PFSK-1 (cell line): Measurements from ENCODE around the gene CNPPD1.

Experiments used
- FOXP2 ChIP-seq: optimal IDR thresholded peaks from 2 replicates; pipeline ENCODE3; 2011; ENCODE audit warnings: borderline replicate concordance, control low read depth, inconsistent platforms; ENCODE audit not compliant: insufficient read depth; ENCODE audit errors: extremely low read length, extremely low read depth
- TF ChIP-seq, protein P1 (sequence below), 2 experiments: IDR thresholded peaks; 2 replicates each; pipeline versions ENCODE4 v1.6.1 to v1.8.0; 2011 to 2012; ENCODE audit warnings: low read depth in 2 of 2, low read length in 2 of 2, control low read depth in 1 of 2, inconsistent platforms in 1 of 2, mild to moderate bottlenecking in 1 of 2, moderate library complexity in 1 of 2; ENCODE audit not compliant: insufficient read depth in 1 of 2

DNA sequence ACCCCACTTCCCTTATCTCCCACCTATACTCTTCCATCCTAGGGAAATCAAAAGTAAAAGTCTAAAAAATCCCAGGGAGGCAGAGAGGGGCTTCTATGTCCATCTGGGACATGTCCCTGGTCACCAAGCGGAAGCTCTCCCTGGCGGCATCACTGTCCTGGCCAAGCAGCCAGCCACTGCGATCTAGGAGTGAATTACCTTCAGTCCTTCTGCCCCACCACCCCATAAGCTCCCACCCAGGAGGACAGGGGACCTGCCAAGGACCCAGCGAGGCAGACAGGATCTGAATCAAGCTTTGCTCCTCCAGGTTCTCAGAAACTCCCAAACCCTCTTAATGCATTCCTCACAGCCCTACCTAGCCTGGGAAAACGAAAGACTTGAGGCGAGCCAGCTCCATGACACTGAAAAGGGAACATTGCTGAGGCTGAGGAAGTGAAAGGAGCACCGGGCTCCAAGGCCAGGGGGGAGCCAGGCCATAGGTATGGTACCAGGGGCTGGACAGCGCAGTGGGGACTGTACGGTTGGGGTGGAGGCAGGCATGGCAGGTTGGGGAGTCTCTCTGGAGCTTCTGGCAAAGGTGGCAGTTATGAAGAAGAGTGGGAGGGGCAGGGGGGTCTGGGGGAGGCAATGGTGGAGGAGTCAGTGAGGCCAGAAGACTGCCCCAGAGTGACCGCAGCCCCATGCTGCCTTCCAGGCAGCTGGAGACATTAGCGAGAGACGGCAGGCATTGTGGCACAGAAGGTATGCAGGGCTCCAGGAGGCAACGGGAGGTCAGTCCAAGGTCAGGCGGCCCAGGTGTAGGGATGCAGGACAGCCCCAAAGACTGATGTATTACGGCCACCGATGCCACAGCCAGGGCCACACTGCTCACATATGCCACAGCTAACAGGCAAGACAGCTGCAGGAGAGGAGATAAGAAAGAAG lies 4.2 kb downstream of the CNPPD1 start:
- TF ChIP-seq, protein P1, sequence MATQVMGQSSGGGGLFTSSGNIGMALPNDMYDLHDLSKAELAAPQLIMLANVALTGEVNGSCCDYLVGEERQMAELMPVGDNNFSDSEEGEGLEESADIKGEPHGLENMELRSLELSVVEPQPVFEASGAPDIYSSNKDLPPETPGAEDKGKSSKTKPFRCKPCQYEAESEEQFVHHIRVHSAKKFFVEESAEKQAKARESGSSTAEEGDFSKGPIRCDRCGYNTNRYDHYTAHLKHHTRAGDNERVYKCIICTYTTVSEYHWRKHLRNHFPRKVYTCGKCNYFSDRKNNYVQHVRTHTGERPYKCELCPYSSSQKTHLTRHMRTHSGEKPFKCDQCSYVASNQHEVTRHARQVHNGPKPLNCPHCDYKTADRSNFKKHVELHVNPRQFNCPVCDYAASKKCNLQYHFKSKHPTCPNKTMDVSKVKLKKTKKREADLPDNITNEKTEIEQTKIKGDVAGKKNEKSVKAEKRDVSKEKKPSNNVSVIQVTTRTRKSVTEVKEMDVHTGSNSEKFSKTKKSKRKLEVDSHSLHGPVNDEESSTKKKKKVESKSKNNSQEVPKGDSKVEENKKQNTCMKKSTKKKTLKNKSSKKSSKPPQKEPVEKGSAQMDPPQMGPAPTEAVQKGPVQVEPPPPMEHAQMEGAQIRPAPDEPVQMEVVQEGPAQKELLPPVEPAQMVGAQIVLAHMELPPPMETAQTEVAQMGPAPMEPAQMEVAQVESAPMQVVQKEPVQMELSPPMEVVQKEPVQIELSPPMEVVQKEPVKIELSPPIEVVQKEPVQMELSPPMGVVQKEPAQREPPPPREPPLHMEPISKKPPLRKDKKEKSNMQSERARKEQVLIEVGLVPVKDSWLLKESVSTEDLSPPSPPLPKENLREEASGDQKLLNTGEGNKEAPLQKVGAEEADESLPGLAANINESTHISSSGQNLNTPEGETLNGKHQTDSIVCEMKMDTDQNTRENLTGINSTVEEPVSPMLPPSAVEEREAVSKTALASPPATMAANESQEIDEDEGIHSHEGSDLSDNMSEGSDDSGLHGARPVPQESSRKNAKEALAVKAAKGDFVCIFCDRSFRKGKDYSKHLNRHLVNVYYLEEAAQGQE (IDR thresholded peaks at IDR 0.05; ENCODE audit: insufficient read depth in 1 of 2, low read depth in 2 of 2, low read length in 2 of 2), result no peak
- TF ChIP-seq FOXP2, result no peak
